ENCODE results near the gene MESD. TPM values are rescaled to one million over a fixed set of nuclear protein-coding genes. Genes with fewer than 3 reads are reported as not detected.

MESD gene
- total and polyA plus RNA-seq, 9 of the 15 experiments (the other 6 are each of a cell fraction or from before 2014, with no cell fraction given): 11.3 to 39.7 (median 22.8) TPM

DNA sequence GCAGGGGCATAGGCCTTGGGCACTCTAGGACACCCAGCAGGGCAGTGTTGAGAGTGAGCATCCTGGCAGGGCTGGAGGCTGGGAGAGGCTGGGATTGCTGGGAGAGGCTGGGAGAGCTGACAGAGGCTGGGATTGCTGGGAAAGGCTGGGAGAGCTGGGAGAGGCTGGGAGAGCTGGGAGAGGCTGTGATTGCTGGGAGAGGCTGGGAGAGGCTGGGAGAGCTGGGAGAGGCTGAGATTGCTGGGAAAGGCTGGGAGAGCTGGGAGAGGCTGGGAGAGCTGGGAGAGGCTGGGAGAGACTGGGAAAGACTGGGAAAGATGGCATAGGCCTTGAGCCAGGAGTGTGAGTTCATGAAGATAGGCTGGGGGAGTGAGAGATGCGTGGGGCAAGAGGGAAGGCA lies 77.8 kb downstream of the MESD start:
- Histone ChIP-seq H3K9me1 (ENCODE audit: control insufficient read depth, insufficient read depth, low read length) (no peaks in the 10 kb centered on the region), H3K4me1 (replicated peaks in 1 of 2; ENCODE audit: control insufficient read depth in 2 of 2, insufficient read depth in 2 of 2, low read length in 2 of 2) (no peaks in the 10 kb centered on the region; a peak in 1 of 5 replicates), H4K20me1 (replicated peaks; ENCODE audit: control insufficient read depth, insufficient read depth, low read length) (no peaks in the 10 kb centered on the region; the same call in 1 of the 2 replicates), H3K4me3 (no peak overlapping the region), H3K27ac (ENCODE audit: extremely low read depth, low read depth, low read length) (no peak overlapping the region), H3K4me2 (ENCODE audit: insufficient read depth, low read length) (no peak overlapping the region), H3K9ac (ENCODE audit: insufficient read depth in 1 of 2, low read depth in 2 of 2, low read length in 2 of 2) (no peak overlapping the region), H3K79me2 (ENCODE audit: control insufficient read depth, insufficient read depth, low read length) (no peaks in the 10 kb centered on the region), H3K27me3 (ENCODE audit: control insufficient read depth in 2 of 2, insufficient read depth in 2 of 2, low read length in 2 of 2) (peaks cover 6 to 40% of the 10 kb centered on the region in 2 experiments), H3K36me3 (ENCODE audit: control insufficient read depth, insufficient read depth, low read length) (no peaks in the 10 kb centered on the region), H2AFZ (ENCODE audit: low read depth, low read length) (no peak overlapping the region), H3K9me3 (replicated peaks; ENCODE audit: control insufficient read depth, insufficient read depth, low read depth, low read length) (no peaks in the 10 kb centered on the region)
- ATAC-seq: no peak
- no peak for DNase-seq (ENCODE audit: extremely low read depth in 1 of 4, low spot score in 3 of 4)
- BruUV-seq (replicated peaks): no TSS peak
- WGBS (ENCODE audit: insufficient coverage, low coverage, missing lambda C conversion rate): 14% methylated on average over 1 of the region's 1 CpG
- in situ Hi-C loops (cut with MboI) (no loop called here), intact Hi-C loops (cut with micrococcal nuclease) (no loop called here)
- ChIA-PET POLR2A (interaction anchor here (0.5 to 0.6 kb wide), 3 partner anchors 14 to 498 kb away, joined by 3 read pairs; no protein-coding TSS in a partner anchor), CTCF (ENCODE audit: low intra/inter-chr PET ratio) (no interaction called here)
- no peak for FAIRE-seq
- TF ChIP-seq DACH1 (IDR thresholded peaks at IDR 0.05; ENCODE audit: partially characterized antibody) (no peak), SMAD2 (IDR thresholded peaks at IDR 0.05; ENCODE audit: low read depth, low read length) (no peak), RBM14 (IDR thresholded peaks at IDR 0.05; ENCODE audit: borderline replicate concordance, insufficient read depth, low read depth, low read length) (no peak), CREB3 (tag; conservative IDR thresholded peaks at IDR 0.05; ENCODE audit: low read depth) (no peak), SMAD1 (IDR thresholded peaks at IDR 0.05; ENCODE audit: low read depth, low read length, partially characterized antibody) (no peak), CHD7 (IDR thresholded peaks at IDR 0.05; ENCODE audit: low read depth, low read length) (no peak), ADNP (tag; IDR thresholded peaks at IDR 0.05) (no peak), DIDO1 (tag; IDR thresholded peaks at IDR 0.05; ENCODE audit: low read depth) (no peak)
- TF ChIP-seq, protein P1, sequence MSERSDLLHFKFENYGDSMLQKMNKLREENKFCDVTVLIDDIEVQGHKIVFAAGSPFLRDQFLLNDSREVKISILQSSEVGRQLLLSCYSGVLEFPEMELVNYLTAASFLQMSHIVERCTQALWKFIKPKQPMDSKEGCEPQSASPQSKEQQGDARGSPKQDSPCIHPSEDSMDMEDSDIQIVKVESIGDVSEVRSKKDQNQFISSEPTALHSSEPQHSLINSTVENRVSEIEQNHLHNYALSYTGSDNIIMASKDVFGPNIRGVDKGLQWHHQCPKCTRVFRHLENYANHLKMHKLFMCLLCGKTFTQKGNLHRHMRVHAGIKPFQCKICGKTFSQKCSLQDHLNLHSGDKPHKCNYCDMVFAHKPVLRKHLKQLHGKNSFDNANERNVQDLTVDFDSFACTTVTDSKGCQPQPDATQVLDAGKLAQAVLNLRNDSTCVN (CRISPR knock-in tag; IDR thresholded peaks at IDR 0.05): no peak
